H1 (cell line): Measurements from ENCODE around the gene MIEN1. TPM values are rescaled to one million over a fixed set of nuclear protein-coding genes. Genes with fewer than 3 reads are reported as not detected.

Experiments
- CTCF ChIA-PET: fragments of 300-600 bp; sonication (Branson Sonifier 250); formaldehyde crosslinking; loops from one replicate; lab custom pipeline; 2021; ENCODE audit not compliant: partially characterized antibody; lab: Charles Lee
- POLR2A ChIA-PET: fragments of 300-600 bp; sonication (Branson Sonifier 250); formaldehyde crosslinking; loops from one replicate; lab custom pipeline; 2021; ENCODE audit warnings: inconsistent platforms; ENCODE audit not compliant: partially characterized antibody; lab: Charles Lee
- DNase-seq, 2 experiments: peaks; one replicate each; pipeline versions ENCODE4 v3.0.0 to v3.0.0-alpha.2; 2010 to 2022; ENCODE audit warnings: low spot score in 2 of 2, low read depth in 1 of 2, mixed read lengths in 1 of 2
- FAIRE-seq: peaks from 2 replicates; lab custom pipeline; 2011; peaks lifted over from hg19 to GRCh38; lab: Jason Lieb, UNC
- H2AFZ ChIP-seq: 2 replicates; pipeline ENCODE4 v1.8.1; 2012; ENCODE audit warnings: low read length, inconsistent platforms
- H2AK5ac ChIP-seq: 2 replicates; pipeline ENCODE4 v1.6.1; 2013; ENCODE audit warnings: low read depth, low read length
- H2BK120ac ChIP-seq: replicated peaks from 2 replicates; pipeline ENCODE3; 2013; ENCODE audit warnings: low read depth, low read length, inconsistent platforms
- H2BK12ac ChIP-seq: 2 replicates; pipeline ENCODE4 v1.6.1; 2013; ENCODE audit warnings: low read depth, low read length
- H2BK15ac ChIP-seq: 2 replicates; pipeline ENCODE4 v1.6.1; 2013; ENCODE audit warnings: low read length
- H2BK20ac ChIP-seq: 2 replicates; pipeline ENCODE4 v1.6.1; 2013; ENCODE audit warnings: low read length
- H2BK5ac ChIP-seq: 2 replicates; pipeline ENCODE4 v1.6.1; 2013; ENCODE audit warnings: low read depth, low read length
- H3K14ac ChIP-seq: 2 replicates; pipeline ENCODE4 v1.6.1; 2013; ENCODE audit warnings: inconsistent platforms; ENCODE audit not compliant: insufficient read length
- H3K18ac ChIP-seq: 2 replicates; pipeline ENCODE4 v1.6.1; 2013; ENCODE audit warnings: low read length; ENCODE audit errors: extremely low read depth
- H3K23ac ChIP-seq: 2 replicates; pipeline ENCODE4 v1.6.1; 2013; ENCODE audit warnings: inconsistent platforms; ENCODE audit not compliant: insufficient read length
- H3K23me2 ChIP-seq: 2 replicates; pipeline ENCODE4 v1.6.1; 2013; ENCODE audit warnings: low read depth, low read length
- H3K27ac ChIP-seq: 2 replicates; pipeline ENCODE4 v1.6.1; 2011; ENCODE audit warnings: low read depth, low read length, inconsistent platforms
- H3K27me3 ChIP-seq, 4 experiments: replicated peaks in 1 of 4; 1 replicate in 1 of 4; 2 replicates in 3 of 4; pipeline versions ENCODE4 v1.6.1 to v1.8.1; 2011 to 2013; ENCODE audit warnings: low read length in 3 of 4, mild to moderate bottlenecking in 3 of 4, inconsistent platforms in 2 of 4, mixed read lengths in 2 of 4, moderate library complexity in 1 of 4; ENCODE audit not compliant: control insufficient read depth in 3 of 4, insufficient read depth in 3 of 4; ENCODE audit errors: extremely low read depth in 1 of 4
- H3K36me3 ChIP-seq, 4 experiments: 2 replicates each; pipeline versions ENCODE4 v1.6.1 to v1.8.1; 2011 to 2013; ENCODE audit warnings: mild to moderate bottlenecking in 4 of 4, low read length in 3 of 4, moderate library complexity in 2 of 4, control low read depth in 1 of 4, inconsistent platforms in 1 of 4; ENCODE audit not compliant: insufficient read depth in 4 of 4, control insufficient read depth in 2 of 4
- H3K4ac ChIP-seq: replicated peaks from 2 replicates; pipeline ENCODE3; 2013; ENCODE audit warnings: low read length, low read depth, mixed read lengths, inconsistent platforms; ENCODE audit not compliant: insufficient read length
- H3K4me1 ChIP-seq, 4 experiments: replicated peaks in 1 of 4; 1 replicate in 1 of 4; 2 replicates in 3 of 4; pipeline versions ENCODE4 v1.6.1 to v1.8.1; 2011 to 2013; ENCODE audit warnings: low read length in 3 of 4, inconsistent platforms in 2 of 4, mixed read lengths in 1 of 4; ENCODE audit not compliant: insufficient read depth in 4 of 4, control insufficient read depth in 3 of 4
- H3K4me2 ChIP-seq, 2 experiments: 2 replicates each; pipeline versions ENCODE4 v1.6.1 to v1.8.1; 2011 to 2013; ENCODE audit warnings: low read depth in 2 of 2, low read length in 2 of 2, control low read depth in 1 of 2, inconsistent platforms in 1 of 2, mild to moderate bottlenecking in 1 of 2; ENCODE audit not compliant: insufficient read depth in 1 of 2
- H3K4me3 ChIP-seq, 4 experiments: fragments of 200-600, 300-600 bp in 1 of 4; sonication (generic), shearing (Covaris generic), sonication (Bioruptor Twin) in 1 of 4; 2 replicates each; pipeline versions ENCODE4 v1.5.1 to v1.8.1; 2011 to 2016; ENCODE audit warnings: low read length in 4 of 4, low read depth in 3 of 4, control low read depth in 2 of 4, inconsistent platforms in 2 of 4, mild to moderate bottlenecking in 2 of 4, mixed read lengths in 1 of 4, moderate library complexity in 1 of 4; ENCODE audit not compliant: insufficient read depth in 2 of 4; ENCODE audit errors: extremely low read depth in 1 of 4
- H3K56ac ChIP-seq: replicated peaks from 2 replicates; pipeline ENCODE3; 2013; ENCODE audit warnings: low read depth, mild to moderate bottlenecking, mixed read lengths, low read length, inconsistent platforms; ENCODE audit not compliant: insufficient read length
- H3K79me1 ChIP-seq: 2 replicates; pipeline ENCODE4 v1.6.1; 2013; ENCODE audit warnings: low read depth, low read length, control low read depth
- H3K79me2 ChIP-seq, 2 experiments: 2 replicates each; pipeline versions ENCODE4 v1.6.1 to v1.8.1; 2012 to 2013; ENCODE audit warnings: low read length in 2 of 2, mild to moderate bottlenecking in 2 of 2, inconsistent platforms in 1 of 2; ENCODE audit not compliant: insufficient read depth in 2 of 2, control insufficient read depth in 1 of 2
- H3K9ac ChIP-seq, 4 experiments: replicated peaks in 1 of 4; 1 replicate in 1 of 4; 2 replicates in 3 of 4; pipeline versions ENCODE4 v1.6.1 to v1.8.1; 2011 to 2013; ENCODE audit warnings: low read depth in 3 of 4, low read length in 3 of 4, control low read depth in 2 of 4, mild to moderate bottlenecking in 2 of 4, moderate library complexity in 2 of 4, inconsistent platforms in 1 of 4; ENCODE audit errors: extremely low read depth in 1 of 4
- H3K9me3 ChIP-seq, 2 experiments: 2 replicates each; pipeline versions ENCODE4 v1.6.1 to v1.8.1; 2012 to 2013; ENCODE audit warnings: mild to moderate bottlenecking in 2 of 2, moderate library complexity in 2 of 2, control low read depth in 1 of 2, inconsistent platforms in 1 of 2, low read depth in 1 of 2, low read length in 1 of 2, mixed read lengths in 1 of 2; ENCODE audit not compliant: insufficient read depth in 2 of 2
- H4K20me1 ChIP-seq, 2 experiments: replicated peaks in 1 of 2; 2 replicates each; pipeline versions ENCODE3 to v1.8.1; 2011 to 2013; ENCODE audit warnings: inconsistent platforms in 2 of 2, low read length in 2 of 2, mild to moderate bottlenecking in 1 of 2; ENCODE audit not compliant: insufficient read depth in 2 of 2, control insufficient read depth in 1 of 2
- H4K5ac ChIP-seq: 2 replicates; pipeline ENCODE4 v1.6.1; 2013; ENCODE audit warnings: low read length, low read depth, mixed read lengths, inconsistent platforms; ENCODE audit not compliant: insufficient read length
- H4K8ac ChIP-seq: 2 replicates; pipeline ENCODE4 v1.8.0; 2013; ENCODE audit warnings: mild to moderate bottlenecking, moderate library complexity, low read length, inconsistent platforms; ENCODE audit not compliant: insufficient read depth; ENCODE audit errors: extremely low read depth
- H4K91ac ChIP-seq: replicated peaks from 2 replicates; pipeline ENCODE3; 2013; ENCODE audit warnings: low read length, mixed read lengths, inconsistent platforms; ENCODE audit not compliant: insufficient read length
- CREB1 ChIP-seq: IDR thresholded peaks from 2 replicates; pipeline ENCODE4 v1.6.1; 2012; ENCODE audit warnings: inconsistent platforms
- SAP30 ChIP-seq: fragments of 300-600 bp; sonication (generic); IDR thresholded peaks from 2 replicates; pipeline ENCODE4 v1.7.1; 2012; ENCODE audit warnings: low read length, moderate library complexity, mild to moderate bottlenecking, inconsistent platforms; ENCODE audit not compliant: insufficient read depth, insufficient replicate concordance
- SP4 ChIP-seq: IDR thresholded peaks from 2 replicates; pipeline ENCODE4 v1.6.1; 2012; ENCODE audit warnings: low read length, inconsistent platforms
- WGBS, 2 experiments: shearing (Covaris generic) in 1 of 2; methylation state at CpG; one replicate each; pipeline versions ENCODE4 v1.1.6 to v1.1.7; 2013 to 2015; ENCODE audit warnings: low lambda C conversion rate in 2 of 2, mixed read lengths in 2 of 2, inconsistent platforms in 1 of 2, low coverage in 1 of 2, missing lambda C conversion rate in 1 of 2; ENCODE audit not compliant: insufficient replicate concordance in 2 of 2, insufficient coverage in 1 of 2, insufficient read length in 1 of 2; ENCODE audit errors: extremely low coverage in 1 of 2, missing lambda C conversion rate in 1 of 2; 5-methylcytosine and 5-hydroxymethylcytosine counted together
- polyA plus RNA-seq, 7 experiments: library from polyadenylated mRNA; depleted of rRNA in 3 of 7; stranded (reverse) in 5 of 7; unstranded in 2 of 7; fragments of >200 nt in 5 of 7; fragments of 200-250 nt in 2 of 7; gene quantifications; 1 replicate in 5 of 7; 2 replicates in 1 of 7; 4 replicates in 1 of 7; pipeline versions ENCODE4 v1.2.1 to v1.2.3, GENCODE V29; 2011 to 2013; ENCODE audit warnings: missing spikeins in 2 of 7, mixed read lengths in 2 of 7
- total RNA-seq: library from RNA; stranded (reverse); fragmentation: NEBNext Ultra II Directional; extraction: Animal tissue kit (Norgen Biotek cat#: 25700); gene quantifications from 2 replicates; pipeline ENCODE4 v1.2.1, GENCODE V29; 2021

MIEN1 gene
- total and polyA plus RNA-seq, 2 of the 8 experiments (the other 6 are each of a cell fraction or from before 2014, with no cell fraction given), result 29.6 to 54.9 TPM

- 93% methylated on average over 11 of the region's 11 CpGs; no CpG with 5 or more reads in 1 of the 2 experiments for WGBS, 2 experiments
These were observed 13.3 kb downstream of the MIEN1 start for GRCh38 chr17:39716879-39717536.

More at GRCh38 chr17:39716879-39717536, 13.3 kb downstream of the MIEN1 start:
- DNase-seq, result no peak
- Histone ChIP-seq H4K5ac (no peak overlapping the region), H4K20me1 (peaks cover 7 to 10% of the 10 kb centered on the region in 2 experiments), H2BK12ac (no peak overlapping the region), H3K4me3 (no peak overlapping the region), H2BK120ac (no peak overlapping the region), H2AFZ (no peak overlapping the region), H3K18ac (no peak overlapping the region), H2BK20ac (no peak overlapping the region), H3K23me2 (no peaks in the 10 kb centered on the region), H3K27me3 (no peaks in the 10 kb centered on the region), H3K79me2 (peaks cover 0 to 4% of the 10 kb centered on the region in 2 experiments; a peak in 2 of 4 replicates), H3K79me1 (peaks cover 2% of the 10 kb centered on the region; the same call in 1 of the 2 replicates), H2BK15ac (no peak overlapping the region), H3K36me3 (peaks cover 40 to 89% (median 68%) of the 10 kb centered on the region in 4 experiments), H3K4me1 (no peaks in the 10 kb centered on the region), H4K8ac (no peak overlapping the region), H2BK5ac (no peak overlapping the region), H3K23ac (no peak overlapping the region), H3K14ac (no peak overlapping the region), H3K27ac (no peak overlapping the region), H3K4me2 (no peak overlapping the region), H3K9me3 (no peaks in the 10 kb centered on the region), H4K91ac (no peak overlapping the region), H3K9ac (no peak overlapping the region), H3K4ac (no peak overlapping the region), H2AK5ac (no peak overlapping the region), H3K56ac (no peak overlapping the region)
- FAIRE-seq, result no peak
- ChIA-PET CTCF (interaction anchor here (0.9 to 1.7 kb wide), 2 partner anchors 12 to 96 kb away, joined by 3 to 7 read pairs; no protein-coding TSS in a partner anchor), POLR2A (interaction anchor here (0.9 to 4.5 kb wide), 6 partner anchors 13 to 28 kb away, joined by 3 to 23 read pairs (median 4); partner anchors contain the start of genes ERBB2 and MIEN1)
- TF ChIP-seq SAP30 (no peak), CREB1 (no peak), SP4 (no peak)
